Measurements from ENCODE around the gene YEATS2.
A peak's percentile ranks its signal among the peaks of the same experiment; 100 is the strongest.
"Not testable (repeated sequence)": the region's sequence is repeated elsewhere in the genome, so short reads cannot be mapped to it uniquely, and the experiment has no call there.

Gene YEATS2

DNA sequence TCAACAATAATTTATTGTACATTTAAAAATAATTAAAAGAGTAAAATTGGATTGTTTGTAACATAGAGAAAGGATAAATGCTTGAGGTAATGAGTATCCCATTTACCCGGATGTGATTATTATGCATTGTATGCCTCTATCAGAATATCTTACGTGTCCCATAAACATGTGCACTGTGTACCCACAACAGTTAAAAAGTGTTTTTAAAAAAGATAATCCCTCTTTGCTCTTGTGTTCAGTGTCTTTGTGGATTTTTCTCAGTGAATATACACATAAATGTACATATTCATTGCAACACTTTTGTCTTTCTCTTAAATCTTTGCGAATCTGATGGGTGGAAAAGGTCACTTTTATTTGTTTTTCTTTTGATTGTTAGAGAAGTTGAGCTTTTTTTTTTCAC lies 20.4 kb downstream of the YEATS2 start:
- DNase-seq = no peak

DNA sequence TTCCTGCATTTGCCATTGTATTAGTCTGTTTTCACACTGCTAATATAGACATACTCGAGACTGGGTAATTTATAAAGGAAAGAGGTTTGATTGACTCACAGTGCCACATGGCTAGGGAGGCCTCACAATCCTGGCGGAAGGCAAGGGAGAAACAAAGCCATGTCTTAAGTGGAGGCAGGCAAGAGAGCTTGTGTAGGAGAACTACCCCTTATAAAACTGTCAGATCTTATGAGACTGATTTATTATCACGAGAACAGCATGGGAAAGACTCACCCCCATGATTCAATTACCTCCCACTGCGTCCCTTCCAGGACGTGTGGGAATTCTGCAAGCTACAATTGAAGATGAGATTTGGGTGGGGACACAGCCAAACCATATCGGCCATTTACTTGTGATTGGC lies 27.8 kb downstream of the YEATS2 start:
- DNase-seq = no peak

DNA sequence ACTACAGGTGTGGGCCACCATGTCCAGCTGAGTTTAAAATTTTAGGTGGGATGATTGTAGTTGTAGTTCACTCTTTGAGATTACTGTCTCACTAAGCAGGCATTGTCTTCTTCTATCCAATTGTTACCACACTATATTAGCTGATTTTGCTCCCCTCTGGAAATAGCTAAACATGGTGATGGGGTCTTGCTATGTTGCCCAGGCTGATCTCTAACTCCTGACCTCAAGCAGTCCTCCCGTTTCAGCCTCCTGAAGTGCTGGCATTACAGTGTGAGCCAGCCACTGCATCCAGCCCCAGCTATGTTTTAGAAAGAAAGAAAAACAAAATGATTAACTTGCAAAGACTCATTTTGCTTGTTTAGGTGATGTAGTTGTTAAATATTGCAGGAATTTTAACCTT lies 30.6 kb downstream of the YEATS2 start:
- DNase-seq = no peak

DNA sequence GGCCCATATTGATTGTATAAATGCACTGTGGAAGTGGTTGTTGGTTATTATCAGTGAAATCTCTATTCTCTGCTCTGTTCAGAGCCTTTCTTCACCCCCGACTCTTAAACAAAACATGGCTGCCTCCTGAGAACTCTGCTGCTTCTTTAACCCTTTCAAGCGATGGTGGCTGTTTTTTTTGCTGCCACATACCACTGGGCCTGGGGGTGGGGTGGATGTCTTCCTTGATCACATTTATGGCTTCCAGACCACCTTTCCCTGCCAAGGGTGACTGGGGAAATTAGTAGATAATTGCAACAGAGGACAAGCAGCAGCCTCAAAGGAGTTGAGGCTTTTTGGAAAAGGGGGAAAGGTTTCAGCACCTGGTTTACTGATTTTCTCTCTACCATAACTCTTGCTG lies 32.8 kb downstream of the YEATS2 start:
- DNase-seq = no peak

DNA sequence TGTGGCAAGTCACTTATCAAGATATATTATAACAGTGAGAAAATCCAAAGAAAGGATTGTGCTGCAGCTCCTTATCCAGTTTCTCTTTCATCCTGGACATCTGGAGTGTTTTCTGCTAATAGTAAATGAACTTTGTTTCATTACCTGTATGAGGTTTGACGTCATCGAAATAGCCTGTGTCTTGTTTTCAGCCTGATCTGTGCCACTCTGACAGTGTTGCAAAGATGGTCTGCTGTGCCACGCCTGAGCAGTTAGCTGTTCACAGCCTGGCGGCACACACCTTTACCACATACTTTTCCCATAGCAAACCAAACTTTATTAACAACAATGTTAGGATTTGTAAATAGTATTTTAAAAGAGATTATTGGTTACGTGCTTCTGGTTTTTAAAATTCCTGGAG lies 34.0 kb downstream of the YEATS2 start:
- DNase-seq = no peak

DNA sequence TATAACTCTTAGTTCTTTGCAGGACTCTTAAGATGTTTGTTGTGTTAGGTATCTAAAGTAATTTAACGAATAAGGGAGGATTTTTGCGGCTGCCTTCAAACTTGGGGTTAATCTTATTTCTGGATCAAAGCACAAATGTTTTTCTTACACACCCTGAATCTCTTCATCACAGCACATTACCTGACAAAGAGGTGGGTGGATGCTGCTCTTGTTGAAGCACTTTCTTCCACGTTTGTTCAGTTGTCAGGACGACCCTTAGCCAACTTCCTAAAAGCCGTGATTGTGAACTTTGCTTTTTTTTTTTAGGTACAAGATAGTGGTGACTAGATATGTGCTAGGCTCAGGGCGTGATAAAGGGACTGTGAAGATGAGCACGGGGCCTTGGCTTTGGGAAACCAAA lies 36.0 kb downstream of the YEATS2 start:
- no peak for DNase-seq

DNA sequence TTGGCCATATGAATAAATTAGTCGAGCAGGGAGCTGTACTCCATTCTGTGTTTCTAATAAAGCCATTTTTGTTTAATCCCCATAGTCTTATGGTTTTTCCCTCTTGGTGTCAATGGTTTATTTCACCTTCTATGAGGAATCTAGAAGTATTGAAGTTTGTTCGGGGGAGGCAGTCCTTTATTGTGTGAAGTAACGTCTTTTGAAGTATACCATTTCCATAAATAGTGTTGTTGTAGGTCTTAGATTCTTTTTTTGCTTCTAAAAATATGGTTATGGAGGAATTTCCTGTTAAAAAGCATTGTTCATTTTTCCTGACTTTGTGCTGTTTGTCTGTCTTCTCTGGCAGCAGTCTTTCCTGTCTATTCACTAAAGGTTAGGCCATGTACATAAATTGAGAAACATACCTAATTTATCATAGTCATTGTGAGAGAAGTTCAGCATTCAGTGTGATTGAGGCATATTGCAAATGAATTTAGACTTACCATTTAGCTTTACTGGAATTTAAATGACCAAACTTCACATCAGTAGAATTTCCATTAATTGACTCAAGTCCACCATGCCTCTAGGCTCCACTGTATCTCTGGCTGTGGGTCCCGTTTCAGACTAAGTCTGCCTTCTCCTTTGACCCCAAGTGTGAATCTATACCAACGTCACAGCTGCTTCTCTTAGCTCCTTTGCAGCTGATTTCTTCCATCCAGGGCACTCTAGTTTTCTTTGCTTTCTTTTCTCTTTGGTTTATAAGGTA lies 37.3 kb downstream of the YEATS2 start:
- no peak for DNase-seq

DNA sequence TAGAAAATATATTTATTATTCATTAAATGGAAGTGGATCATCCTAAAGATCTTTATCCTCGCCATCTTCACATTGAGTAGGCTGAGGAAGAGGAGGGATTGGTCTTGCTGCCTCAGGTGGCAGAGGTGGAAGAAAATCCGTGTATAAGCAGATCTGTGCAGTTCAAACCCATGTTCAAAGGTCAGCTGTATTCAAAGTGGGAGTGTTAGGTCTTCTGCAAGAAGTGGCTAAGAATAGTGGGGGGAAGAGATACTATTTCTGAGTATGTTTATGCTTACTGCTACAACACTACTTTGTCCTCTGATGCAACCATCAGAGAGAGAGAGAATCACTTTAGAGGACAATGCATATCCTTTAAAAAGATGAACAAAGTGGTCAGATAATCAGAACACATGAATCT lies 39.5 kb downstream of the YEATS2 start:
- no peak for DNase-seq

DNA sequence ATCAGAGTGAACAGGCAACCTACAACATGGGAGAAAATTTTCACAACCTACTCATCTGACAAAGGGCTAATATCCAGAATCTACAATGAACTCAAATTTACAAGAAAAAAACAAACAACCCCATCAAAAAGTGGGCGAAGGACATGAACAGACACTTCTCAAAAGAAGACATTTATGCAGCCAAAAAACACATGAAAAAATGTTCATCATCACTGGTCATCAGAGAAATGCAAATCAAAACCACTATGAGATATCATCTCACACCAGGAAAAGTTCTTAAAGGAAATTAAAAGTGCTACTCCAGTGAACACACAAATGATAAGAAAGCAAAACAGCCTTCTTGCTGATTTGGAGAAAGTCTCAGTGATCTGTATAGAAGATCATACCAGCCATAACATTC lies 42.6 kb downstream of the YEATS2 start:
- DNase-seq = not testable (repeated sequence)

DNA sequence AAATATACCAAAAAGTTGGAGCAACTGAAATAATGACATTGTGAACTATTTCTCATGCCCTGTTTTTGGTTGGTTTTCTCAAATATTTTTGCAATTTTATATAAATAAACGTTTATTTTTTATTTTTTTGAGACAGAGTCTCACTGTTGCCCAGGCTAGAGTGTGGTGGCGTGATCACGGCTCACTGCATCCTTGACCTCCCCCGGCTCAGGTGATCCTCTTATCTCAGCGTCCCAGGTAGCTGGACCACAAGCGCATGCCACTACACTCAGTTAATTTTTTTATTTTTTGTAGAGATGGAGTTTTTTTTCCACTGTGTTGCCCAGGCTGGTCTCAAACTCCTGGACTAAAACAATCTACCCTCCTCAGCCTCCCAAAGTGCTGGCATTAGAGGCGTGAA lies 45.6 kb downstream of the YEATS2 start:
- no peak for DNase-seq

DNA sequence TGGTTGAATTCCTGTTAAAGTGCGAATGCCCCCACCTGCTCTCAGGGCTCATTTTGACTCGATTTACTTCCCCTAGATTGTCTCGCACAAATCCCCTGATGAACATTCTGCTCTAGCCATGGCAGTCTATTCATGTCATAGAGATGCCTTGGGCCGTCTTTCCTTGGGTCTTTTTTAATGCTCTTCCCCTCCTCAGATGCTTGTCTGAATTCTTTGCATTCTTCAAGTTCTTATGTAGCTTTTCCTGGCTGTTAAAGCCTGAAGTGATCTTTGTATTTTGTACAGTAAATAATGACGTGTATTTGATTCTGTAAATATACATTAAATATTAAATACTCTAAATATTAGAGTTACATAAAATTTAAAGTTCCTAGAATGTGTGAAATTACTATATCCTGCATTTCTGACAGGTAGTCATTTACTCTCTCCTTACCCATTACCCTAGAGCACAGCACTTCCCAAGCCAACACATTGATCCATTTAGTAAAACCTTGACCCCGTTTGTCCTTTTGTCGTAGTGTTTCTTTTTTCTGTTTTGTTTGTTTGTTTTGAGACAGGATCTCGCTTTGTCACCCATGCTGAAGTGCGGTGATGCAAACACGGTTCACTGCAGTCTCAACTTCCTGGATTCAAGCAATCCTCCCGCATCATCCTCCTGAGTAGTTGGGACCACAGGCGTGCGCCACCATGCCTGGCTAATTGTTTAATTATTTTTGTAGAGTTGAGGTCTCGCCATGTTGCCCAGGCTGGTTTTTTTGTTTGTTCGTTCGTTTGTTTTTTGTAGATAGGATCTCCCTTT lies 47.9 kb downstream of the YEATS2 start:
- DNase-seq = no peak

DNA sequence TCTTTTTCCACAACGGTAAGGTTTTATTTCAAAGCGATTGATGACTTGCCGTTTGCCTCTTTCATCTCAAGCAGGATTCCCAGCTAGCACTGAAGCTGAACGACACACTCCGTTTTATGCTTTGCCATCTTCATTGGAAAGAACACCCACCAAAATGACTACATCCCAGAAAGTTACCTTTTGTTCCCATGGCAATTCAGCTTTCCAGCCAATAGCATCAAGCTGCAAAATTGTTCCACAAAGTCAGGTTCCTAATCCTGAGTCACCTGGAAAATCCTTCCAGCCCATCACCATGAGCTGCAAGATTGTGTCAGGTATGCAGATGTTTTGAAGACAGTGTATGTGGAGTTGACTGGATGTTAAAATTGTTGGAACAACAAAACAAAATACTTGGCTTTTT lies 56.5 kb downstream of the YEATS2 start:
- no peak for DNase-seq

DNA sequence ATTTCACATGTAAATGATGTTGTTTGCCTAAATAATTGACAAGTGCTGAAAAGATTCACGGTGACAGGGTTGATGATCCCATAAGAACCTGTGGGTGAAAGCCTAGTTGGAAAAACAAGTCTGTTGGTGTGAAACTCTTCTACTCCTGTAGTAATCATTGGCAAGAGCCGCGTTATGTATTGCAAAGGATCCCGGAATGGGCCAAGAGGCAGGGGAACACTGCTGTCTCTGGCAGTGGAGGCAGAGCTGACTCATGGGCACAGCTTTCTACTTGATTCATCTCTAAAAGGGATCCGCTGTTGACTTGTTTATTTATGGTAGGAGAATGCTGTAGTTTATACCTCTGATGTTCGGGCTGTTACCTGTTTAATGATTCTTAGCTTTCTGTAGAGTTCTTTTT lies 64.7 kb downstream of the YEATS2 start:
- no peak for DNase-seq

DNA sequence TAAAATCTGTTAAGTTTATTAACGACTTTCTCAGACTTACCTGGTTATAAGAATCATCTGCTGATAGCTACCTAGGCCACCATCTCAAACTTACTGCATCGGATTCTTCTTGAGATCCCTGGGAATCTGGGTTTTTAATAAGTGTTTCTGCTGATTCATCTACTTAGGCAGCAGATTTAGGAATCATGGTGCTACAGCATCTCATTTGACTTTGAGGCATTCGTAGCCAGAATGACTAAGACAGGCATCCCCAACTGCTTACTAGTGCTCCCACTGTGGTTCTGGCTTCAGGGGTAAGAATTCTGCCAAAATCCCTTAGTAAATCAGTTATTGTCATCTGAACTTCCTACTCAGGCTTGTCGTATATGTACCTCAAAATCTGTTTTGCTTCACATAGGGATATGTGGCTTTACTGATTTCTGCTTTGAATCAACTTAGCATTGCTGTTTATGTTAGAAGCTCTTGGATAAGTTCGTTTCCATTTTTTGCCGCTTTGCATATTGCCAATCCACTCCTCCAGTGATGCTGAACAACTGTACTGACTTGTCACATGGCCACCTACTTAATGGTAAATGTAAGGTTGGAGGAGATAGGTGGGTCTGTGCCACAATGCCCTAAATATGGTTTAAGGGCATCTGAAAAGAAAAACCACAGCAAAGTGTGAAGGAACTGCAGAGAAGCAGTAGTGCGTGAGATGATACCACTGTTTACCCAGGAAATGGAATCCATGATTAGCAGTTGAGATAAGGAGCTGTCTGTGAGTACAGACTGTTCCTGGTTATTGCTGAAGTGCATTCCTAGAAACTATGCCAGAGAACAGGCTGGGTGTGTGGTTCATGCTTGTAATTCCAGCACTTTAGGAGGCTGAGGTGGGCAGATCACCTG lies 67.5 kb downstream of the YEATS2 start:
- DNase-seq = peak; percentile 7

DNA sequence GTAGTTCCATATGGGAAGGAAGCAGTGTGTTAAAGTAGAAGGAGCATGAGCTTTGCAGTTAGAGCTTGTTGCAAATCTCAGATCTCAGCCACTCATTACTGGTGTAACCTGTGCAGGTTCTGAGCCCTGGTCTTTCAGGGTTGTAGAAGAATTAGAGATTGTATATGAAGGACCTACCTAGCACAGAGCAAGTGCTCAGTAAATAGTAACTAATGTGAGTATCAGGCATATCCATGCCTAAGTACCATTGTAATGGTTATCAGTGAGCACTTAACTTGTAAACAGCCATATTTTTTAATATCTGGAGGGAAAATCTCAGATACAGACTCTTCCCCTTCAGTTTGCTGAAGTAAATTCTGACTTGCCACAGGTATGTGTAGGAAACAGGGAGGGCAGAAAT lies 68.5 kb downstream of the YEATS2 start:
- no peak for DNase-seq

DNA sequence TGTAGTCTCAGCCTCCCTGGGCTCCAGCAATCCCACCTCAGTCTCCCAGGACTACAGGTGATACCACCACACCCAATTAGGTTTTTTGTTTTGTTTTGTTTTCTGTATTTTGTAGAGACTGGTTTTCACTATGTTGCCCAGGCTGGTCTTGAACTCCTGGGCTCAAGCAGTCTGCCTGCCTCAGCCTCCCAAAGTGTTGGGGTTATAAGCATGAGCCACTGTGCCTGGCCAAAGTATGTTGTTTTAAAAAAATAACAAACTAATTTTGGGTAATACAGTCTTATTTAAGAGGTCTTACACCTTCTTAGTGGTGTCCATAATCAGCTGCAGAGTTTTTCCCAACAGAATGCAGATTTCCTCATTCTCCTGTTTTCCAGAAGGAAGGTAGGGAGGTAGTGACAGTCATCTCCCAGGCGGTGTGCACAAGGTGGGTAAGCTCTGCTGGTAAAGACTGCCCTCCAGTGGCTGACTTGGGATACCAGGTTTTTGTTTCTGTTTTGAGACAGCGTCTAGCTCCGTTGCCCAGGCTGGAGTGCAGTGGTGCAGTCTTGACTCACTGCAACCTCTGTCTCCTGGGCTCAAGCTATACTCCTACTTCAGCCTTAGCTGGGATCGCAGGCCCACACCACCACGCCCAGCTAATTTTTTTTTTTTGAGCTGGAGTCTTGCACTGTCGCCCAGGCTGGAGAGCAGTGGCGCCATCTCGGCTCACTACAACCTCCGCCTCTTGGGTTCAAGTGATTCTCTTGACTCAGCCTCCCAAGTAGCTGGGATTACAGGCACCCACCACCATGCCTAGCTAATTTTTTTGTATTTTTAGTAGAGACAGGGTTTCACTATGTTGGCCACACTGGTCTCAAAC lies 69.4 kb downstream of the YEATS2 start:
- DNase-seq = peak; percentile 80

DNA sequence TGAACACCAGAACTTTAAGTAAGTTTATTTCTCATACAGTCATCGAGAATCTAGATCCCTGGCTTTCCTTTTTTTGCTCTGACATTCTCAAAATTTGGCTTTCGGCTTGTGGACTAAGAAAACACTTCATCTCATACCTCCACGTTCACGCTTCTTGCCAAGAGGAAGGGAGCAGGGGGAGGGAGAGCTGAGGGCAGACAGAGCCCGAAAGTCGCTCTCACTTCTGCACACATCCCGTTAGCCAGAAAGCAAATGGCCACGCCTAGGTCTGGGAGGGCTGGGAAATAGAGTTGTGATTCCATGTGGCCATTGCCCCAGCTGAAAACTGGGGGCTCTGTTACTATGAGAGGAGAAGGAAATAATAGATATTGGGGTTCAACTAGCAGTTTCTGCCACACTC lies 70.5 kb downstream of the YEATS2 start:
- no peak for DNase-seq

DNA sequence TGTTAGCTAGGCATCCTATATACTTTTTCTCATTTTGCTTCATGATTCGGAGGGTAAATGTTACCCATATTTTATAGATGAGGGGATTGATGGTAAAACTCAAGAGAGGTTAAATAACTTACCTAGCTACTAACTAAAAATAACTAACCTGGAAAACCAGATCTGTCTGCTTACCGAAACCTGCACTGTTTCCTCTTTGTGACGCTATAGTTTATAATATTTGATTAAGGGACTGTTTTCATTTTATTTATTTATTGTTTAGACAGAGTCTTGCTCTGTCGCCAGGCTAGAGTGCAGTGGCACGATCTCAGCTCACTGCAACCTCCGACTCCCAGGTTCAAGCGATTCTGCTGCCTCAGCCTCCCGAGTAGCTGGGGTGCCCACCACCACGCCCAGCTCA lies 71.9 kb downstream of the YEATS2 start:
- no peak for DNase-seq

DNA sequence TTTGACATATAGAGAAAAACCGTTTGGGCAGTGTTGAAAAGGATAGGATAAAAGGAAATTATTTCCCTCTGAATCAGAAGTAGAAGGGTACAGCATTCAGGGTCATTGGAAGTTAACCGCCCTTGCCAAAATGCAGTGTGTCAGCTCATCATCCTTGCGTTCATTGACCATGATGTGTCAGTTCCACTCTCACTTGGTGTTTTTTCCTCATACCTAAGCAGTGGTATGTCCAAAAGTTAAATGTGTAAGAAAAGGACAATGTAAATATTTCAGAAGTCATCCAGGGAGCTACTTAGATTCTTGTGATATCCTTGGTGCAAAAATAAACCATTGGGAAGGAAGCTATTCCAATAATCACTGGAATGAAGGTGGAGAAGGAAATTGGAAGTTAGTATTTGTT lies 77.0 kb downstream of the YEATS2 start:
- no peak for DNase-seq

DNA sequence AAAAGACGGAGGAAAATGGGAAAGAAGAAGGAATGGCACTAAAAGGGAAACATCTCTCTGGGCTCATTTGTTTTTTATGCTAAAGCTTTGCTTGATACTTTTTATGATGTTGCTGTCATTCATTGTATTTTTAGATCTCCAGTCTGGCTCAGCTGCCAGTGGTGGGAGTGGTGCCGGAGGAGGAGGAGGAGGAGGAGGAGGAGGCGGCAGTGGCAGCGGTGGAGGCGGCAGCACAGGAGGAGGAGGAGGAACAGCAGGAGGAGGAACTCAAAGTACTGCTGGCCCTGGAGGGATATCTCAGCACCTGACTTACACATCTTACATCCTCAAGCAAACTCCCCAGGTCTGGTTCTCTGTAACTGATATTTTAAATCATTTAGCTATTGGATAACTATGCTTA lies 78.2 kb downstream of the YEATS2 start:
- DNase-seq = no peak

DNA sequence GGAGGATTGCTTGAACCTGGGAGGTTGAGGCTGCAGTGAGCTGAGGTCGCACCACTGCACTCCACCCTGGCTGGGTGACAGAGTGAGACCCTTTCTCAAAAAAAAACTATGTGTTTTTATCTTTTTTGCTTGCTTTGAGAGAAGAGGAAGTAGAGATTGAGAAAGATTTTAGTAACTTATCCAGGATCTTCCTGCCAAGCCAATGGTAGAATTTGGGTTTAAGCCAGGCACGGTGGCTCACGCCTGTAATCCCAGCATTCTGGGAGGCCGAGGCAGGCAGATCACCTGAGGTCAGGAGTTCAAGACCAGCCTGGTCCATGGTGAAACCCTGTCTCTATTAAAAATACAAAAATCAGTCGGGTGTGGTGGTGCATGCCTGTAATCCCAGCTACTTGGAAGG lies 78.9 kb downstream of the YEATS2 start:
- DNase-seq = not testable (repeated sequence)

DNA sequence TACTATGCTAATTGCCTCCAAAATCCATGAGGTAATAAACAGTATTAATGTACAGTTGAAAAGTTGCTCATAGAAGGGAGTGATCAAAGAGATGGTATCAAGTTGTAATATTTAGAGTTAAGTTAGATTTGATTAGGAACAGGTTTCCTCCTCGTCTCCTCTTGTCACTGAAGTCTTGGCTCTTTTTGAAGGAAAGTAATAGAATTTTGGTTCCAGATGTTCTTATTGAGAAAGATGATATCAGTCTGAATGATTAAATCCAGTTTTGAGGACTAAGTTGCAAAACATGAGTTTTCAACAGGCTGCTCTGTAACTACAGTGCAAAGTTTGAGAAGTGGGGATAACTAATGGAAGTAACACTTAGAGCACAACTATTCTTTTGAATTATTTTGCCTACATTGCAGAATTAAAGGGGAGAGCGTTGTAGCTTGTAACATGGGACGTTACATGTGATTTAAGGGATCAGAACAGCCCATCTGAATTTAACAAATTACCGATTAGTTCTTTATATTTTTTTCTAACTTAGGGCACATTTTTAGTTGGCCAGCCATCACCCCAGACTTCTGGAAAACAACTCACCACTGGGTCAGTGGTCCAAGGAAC lies 79.5 kb downstream of the YEATS2 start:
- DNase-seq = no peak

Data from hematopoietic multipotent progenitor cell treated with erythropoietin and hydrocortisone succinate and interleukin-3 and kit ligand, for 8 days (in vitro differentiated cells).